Spleen (tissue), 11 donors: Measurements from ENCODE around the gene RNU6-8. TPM values are rescaled to one million over a fixed set of nuclear protein-coding genes. Genes with fewer than 3 reads are reported as not detected.

Source experiments
- DNase-seq: peaks from one replicate; pipeline ENCODE4 v3.0.0-alpha.2; 2020
- H3K27ac ChIP-seq, 8 donors: fragments of 200-600 bp; sonication (generic) in 7 of 8; 1 replicate in 4 of 8; 2 replicates in 4 of 8; pipeline versions ENCODE4 v1.5.0 to v1.8.0; 2016 to 2021; ENCODE audit warnings: inconsistent platforms in 4 of 8, mild to moderate bottlenecking in 4 of 8, moderate library complexity in 1 of 8
- H3K27me3 ChIP-seq, 7 donors: fragments of 200-600 bp; sonication (generic) in 6 of 7; replicated peaks in 1 of 7; 1 replicate in 4 of 7; 2 replicates in 3 of 7; pipeline versions ENCODE4 v1.5.0 to v1.8.0; 2016 to 2021; ENCODE audit warnings: inconsistent platforms in 3 of 7, mild to moderate bottlenecking in 1 of 7
- H3K36me3 ChIP-seq, 6 donors: fragments of 200-600 bp; sonication (generic) in 5 of 6; 1 replicate in 4 of 6; 2 replicates in 2 of 6; pipeline versions ENCODE4 v1.5.0 to v1.8.0; 2016 to 2021; ENCODE audit warnings: inconsistent platforms in 2 of 6
- H3K4me1 ChIP-seq, 6 donors: fragments of 200-600 bp; sonication (generic) in 5 of 6; 1 replicate in 3 of 6; 2 replicates in 3 of 6; pipeline versions ENCODE4 v1.5.0 to v1.8.0; 2016 to 2021; ENCODE audit warnings: inconsistent platforms in 3 of 6
- H3K4me3 ChIP-seq, 8 donors: fragments of 200-600 bp; sonication (generic) in 7 of 8; 1 replicate in 4 of 8; 2 replicates in 4 of 8; pipeline versions ENCODE4 v1.5.0 to v1.8.0; 2016 to 2021; ENCODE audit warnings: inconsistent platforms in 4 of 8, mild to moderate bottlenecking in 4 of 8, moderate library complexity in 2 of 8
- H3K9me3 ChIP-seq, 8 donors: fragments of 200-600 bp; sonication (generic) in 7 of 8; 1 replicate in 4 of 8; 2 replicates in 4 of 8; pipeline versions ENCODE4 v1.5.0 to v1.8.0; 2016 to 2021; ENCODE audit warnings: inconsistent platforms in 4 of 8
- CTCF ChIP-seq, 11 experiments: fragments of 200-600 bp in 7 of 11; fragments of 450-650 bp in 4 of 11; sonication (generic) in 4 of 11; IDR thresholded peaks in 8 of 11; conservative IDR thresholded peaks in 3 of 11; 1 replicate in 7 of 11; 2 replicates in 4 of 11; pipeline versions ENCODE4 v1.4.0 to v1.8.0; 2016 to 2021; ENCODE audit warnings: antibody characterized with exemption in 11 of 11, inconsistent platforms in 4 of 11, mild to moderate bottlenecking in 1 of 11
- POLR2A ChIP-seq, 3 donors: fragments of 450-650 bp; IDR thresholded peaks; one replicate each; pipeline ENCODE4 v1.5.1; 2017; ENCODE audit warnings: antibody characterized with exemption in 3 of 3, mild to moderate bottlenecking in 1 of 3
- POLR2AphosphoS5 ChIP-seq, 3 donors: sonication (generic); formaldehyde crosslinking; IDR thresholded peaks; one replicate each; pipeline ENCODE4 v1.5.1; 2017; ENCODE audit warnings: antibody characterized with exemption in 3 of 3
- WGBS, 5 donors: extraction: QIAGEN DNeasy Blood & Tissue Kit in 3 of 5; methylation state at CpG; one replicate each; pipeline versions ENCODE4 v1.1.5 to v1.1.7; 2013 to 2018; 5-methylcytosine and 5-hydroxymethylcytosine counted together
- intact Hi-C: fragments of 100-400 bp; cut with DNase I; formaldehyde crosslinking; loops from one replicate; pipeline ENCODE4 v1.15.0; 2023; ENCODE audit warnings: low total_unique reads
- polyA plus RNA-seq, 3 donors: library from polyadenylated mRNA; stranded (reverse); fragments of 200-250 nt; gene quantifications; one replicate each; pipeline ENCODE4 v1.2.1, GENCODE V29; 2013
- total RNA-seq, 7 donors: library from RNA; depleted of rRNA in 3 of 7; stranded (reverse); fragments of >200 nt in 3 of 7; fragmentation: NEBNext Ultra II Directional in 4 of 7; extraction: Animal tissue kit (Norgen Biotek cat#: 25700) in 4 of 7; gene quantifications; one replicate each; pipeline versions ENCODE4 v1.1.0 to v1.2.1, GENCODE V29; 2016 to 2021
- donor health status: healthy with polysubstance abuse.
- donor health status: DM: no; HTN: no; CAD: no; lungs with moderate emphysema.
- donor health status: DM: no; HTN: no; CAD: no.
- donor health status: Bipolar disorder and iron deficiency.
- donor health status: healthy.
- donor health status: DM: no; HTN: no; CAD: no.
- donor health status: DM: yes; HTN: yes; CAD: no.

RNU6-8 gene
- total and polyA plus RNA-seq, 10 donors = not detected

GRCh38 chr14:32244404-32244803 is 41.3 kb upstream of the RNU6-8 start:
- Histone ChIP-seq H3K36me3 (no peaks in the 10 kb centered on the region), H3K9me3 (no peaks in the 10 kb centered on the region), H3K27ac (no peak overlapping the region), H3K4me1 (no peaks in the 10 kb centered on the region), H3K27me3 (no peaks in the 10 kb centered on the region), H3K4me3 (no peak overlapping the region)
- intact Hi-C loops = no loop called here
- no peak for DNase-seq
- no peak for TF ChIP-seq POLR2A (IDR thresholded peaks at IDR 0.05)
- no peak for TF ChIP-seq POLR2AphosphoS5 (IDR thresholded peaks at IDR 0.05)
- no peak for TF ChIP-seq CTCF (IDR thresholded peaks at IDR 0.05 in 8 of 11, conservative IDR thresholded peaks at IDR 0.05 in 3 of 11)

GRCh38 chr14:32233260-32233659 is 30.2 kb upstream of the RNU6-8 start:
- Histone ChIP-seq H3K36me3 (no peaks in the 10 kb centered on the region), H3K9me3 (no peaks in the 10 kb centered on the region), H3K27ac (no peak overlapping the region), H3K4me3 (no peak overlapping the region), H3K4me1 (no peaks in the 10 kb centered on the region), H3K27me3 (no peaks in the 10 kb centered on the region)
- 25 to 58% (median 40%) methylated on average over 1 of the region's 1 CpG for WGBS, 5 donors
- intact Hi-C loops = no loop called here
- TF ChIP-seq CTCF (IDR thresholded peaks at IDR 0.05 in 8 of 11, conservative IDR thresholded peaks at IDR 0.05 in 3 of 11) (no peak), POLR2A (IDR thresholded peaks at IDR 0.05) (no peak), POLR2AphosphoS5 (IDR thresholded peaks at IDR 0.05) (no peak)
- no peak for DNase-seq

DNA sequence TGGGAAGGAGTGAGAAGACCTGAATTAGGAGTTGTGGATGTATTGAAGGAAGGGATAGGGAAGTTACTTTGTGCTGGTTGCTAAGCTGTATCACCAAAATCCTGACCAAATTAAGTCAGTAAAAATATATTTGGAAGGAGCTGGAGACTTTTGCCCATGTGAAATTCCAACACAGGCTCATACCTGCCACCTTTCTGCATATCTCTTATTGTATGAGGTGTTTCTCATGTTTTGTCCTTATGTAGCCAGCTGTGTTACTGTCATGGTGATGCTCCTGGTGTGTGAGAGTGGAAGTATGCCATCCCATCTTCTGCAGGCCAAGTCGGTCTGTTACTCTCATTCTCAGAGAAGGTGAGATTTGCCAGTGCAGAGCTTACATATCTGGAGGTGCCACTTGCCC is 29.4 kb upstream of the RNU6-8 start:
- 93 to 96% (median 94%) methylated on average over 1 of the region's 1 CpG for WGBS, 5 donors
- no peaks in the 10 kb centered on the region for H3K9me3 ChIP-seq
- DNase-seq = no peak
- H3K4me1 ChIP-seq = no peaks in the 10 kb centered on the region
- no peaks in the 10 kb centered on the region for H3K36me3 ChIP-seq
- H3K4me3 ChIP-seq = no peak overlapping the region
- intact Hi-C loops = no loop called here
- H3K27me3 ChIP-seq = no peaks in the 10 kb centered on the region
- TF ChIP-seq POLR2AphosphoS5 (IDR thresholded peaks at IDR 0.05) (no peak), POLR2A (IDR thresholded peaks at IDR 0.05) (no peak), CTCF (IDR thresholded peaks at IDR 0.05 in 8 of 11, conservative IDR thresholded peaks at IDR 0.05 in 3 of 11) (no peak)
- H3K27ac ChIP-seq = no peak overlapping the region

DNA sequence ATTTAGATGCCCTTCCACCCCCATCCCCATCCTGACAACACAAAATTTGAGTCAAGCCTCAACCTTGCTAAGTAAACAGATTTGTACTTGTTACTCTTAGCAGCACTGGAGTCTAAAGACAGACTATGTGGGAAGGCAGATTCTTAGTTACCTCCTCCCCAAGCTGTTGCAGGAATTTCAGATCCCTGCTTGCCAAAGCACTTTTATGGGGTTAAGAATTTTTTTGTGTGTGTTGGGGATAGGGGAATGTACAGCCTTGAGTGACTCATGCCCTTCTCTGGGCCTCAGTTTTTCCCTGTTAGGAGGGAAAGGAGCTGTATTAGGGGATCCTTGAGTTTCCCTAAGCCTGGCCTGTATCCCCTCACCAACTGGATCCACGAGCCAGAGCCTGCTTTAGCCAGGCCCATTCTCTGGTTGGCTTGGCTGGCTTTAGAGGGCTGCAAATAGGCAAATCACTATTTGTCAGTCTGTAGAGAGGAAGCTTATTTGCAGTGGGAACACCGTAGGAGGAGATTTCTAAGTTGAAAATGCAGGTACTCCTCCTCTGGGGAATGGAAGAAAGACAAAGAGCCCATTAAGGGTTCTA is 27.7 kb upstream of the RNU6-8 start:
- 85 to 100% (median 89%) methylated on average over 2 of the region's 2 CpGs for WGBS, 5 donors
- no peak for TF ChIP-seq POLR2A (IDR thresholded peaks at IDR 0.05)
- no peak for TF ChIP-seq CTCF (IDR thresholded peaks at IDR 0.05 in 8 of 11, conservative IDR thresholded peaks at IDR 0.05 in 3 of 11)

More for the DNA sequence above, 27.7 kb upstream of the RNU6-8 start:
- intact Hi-C loops = no loop called here
- no peaks in the 10 kb centered on the region for H3K9me3 ChIP-seq
- no peaks in the 10 kb centered on the region for H3K27me3 ChIP-seq
- no peak overlapping the region for H3K27ac ChIP-seq
- DNase-seq = no peak
- H3K36me3 ChIP-seq = no peaks in the 10 kb centered on the region
- no peak overlapping the region for H3K4me3 ChIP-seq
- no peaks in the 10 kb centered on the region for H3K4me1 ChIP-seq
